NCI-H1436 (cell line): ENCODE data around the gene COL23A1.
"Not testable (repeated sequence)": the region's sequence is repeated elsewhere in the genome, so short reads cannot be mapped to it uniquely, and the experiment has no call there.

Experiments used
- DNase-seq: peaks from one replicate; lab custom pipeline; 2025; lab: John Stamatoyannopoulos, UW

Gene COL23A1

DNA sequence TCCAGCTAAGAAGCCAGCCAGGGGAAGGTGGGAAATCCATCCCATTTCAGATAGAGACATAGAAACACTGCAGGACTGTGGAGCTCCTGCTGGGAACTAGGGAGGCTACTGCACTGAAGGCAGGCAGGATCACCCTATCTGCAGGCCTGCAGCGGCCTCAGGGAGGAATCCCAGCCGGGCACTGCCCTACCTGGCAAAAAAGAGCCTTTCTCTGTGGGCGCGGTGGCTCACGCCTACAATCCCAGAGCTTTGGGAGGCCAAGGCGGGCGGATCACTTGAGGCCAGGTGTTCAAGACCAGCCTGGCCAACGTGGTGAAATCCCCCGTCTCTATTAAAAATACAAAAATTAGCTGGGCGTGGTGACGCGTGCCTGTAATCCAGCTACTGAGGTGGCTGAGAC, 286.2 kb downstream of the COL23A1 start:
- DNase-seq: no peak

- DNase-seq: not testable (repeated sequence)
These were observed 287.9 kb downstream of the COL23A1 start for GRCh38 chr5:178302321-178302720.

- no peak for DNase-seq
These were observed 288.6 kb downstream of the COL23A1 start for GRCh38 chr5:178301641-178302040.

DNA sequence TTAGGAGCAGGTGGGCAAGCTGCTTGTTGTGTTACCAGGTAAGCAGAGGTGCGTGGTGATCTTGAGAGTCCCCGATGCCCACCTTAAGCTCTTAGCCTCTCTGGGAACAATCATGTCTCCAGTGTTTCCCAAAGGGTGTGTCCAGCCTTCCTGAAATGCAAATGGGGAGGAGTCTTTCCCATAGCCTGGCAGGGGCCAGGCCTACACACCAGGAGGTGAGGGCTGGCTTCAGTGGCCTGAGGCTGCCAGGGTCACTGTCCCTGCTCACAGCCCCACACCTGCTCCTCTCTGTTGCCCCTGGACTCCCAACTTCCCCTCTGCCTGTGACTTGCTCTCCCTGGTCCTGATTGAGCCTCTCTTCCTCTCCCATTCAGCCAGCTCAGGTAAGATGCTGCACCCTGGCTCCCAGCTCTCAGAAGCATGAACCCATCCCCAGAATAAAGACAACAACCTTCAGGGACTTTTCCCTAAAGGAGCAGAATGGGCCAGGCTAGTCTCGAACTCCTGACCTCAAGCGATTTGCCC, 291.8 kb downstream of the COL23A1 start:
- no peak for DNase-seq

DNA sequence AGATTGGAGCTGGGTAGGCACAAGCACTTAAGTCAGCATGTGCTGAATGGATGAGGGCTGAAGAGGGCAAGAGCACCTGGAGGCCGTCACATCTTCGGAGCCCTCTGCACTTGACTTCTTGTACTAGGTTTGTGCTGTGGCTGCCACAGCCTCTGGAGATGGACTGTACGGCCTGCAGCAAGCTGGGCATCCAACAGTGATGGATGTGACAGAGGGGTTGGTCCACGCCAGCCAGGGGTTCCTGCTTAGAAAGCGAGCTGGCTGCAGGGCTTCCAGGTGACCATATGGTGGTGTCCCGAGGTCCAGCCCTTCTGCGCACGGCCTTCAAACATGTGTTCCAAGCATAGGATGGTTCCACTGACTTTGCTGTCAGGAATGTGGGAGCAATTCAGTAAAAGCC, 292.4 kb downstream of the COL23A1 start:
- no peak for DNase-seq

- no peak for DNase-seq
These were observed 294.1 kb downstream of the COL23A1 start for GRCh38 chr5:178296066-178296465.

DNA sequence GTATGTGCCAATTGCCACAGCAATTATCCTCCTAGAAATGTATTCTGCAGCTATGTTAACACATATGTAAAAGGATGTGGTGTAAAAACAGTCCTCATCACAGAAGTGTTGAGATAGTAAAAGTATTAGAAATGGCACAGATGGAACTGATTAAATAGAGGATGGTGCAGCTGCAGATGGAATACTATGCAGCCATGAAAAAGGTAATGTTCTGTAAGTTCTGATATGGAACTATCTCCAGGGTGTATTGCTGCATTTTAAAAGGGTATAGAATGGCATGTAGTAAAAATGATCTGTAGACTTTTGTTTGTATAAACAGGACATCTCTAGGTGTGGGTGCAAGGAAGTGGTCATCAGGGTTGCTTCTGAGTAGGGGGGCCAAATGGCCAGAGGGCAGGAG, 294.6 kb downstream of the COL23A1 start:
- no peak for DNase-seq

DNA sequence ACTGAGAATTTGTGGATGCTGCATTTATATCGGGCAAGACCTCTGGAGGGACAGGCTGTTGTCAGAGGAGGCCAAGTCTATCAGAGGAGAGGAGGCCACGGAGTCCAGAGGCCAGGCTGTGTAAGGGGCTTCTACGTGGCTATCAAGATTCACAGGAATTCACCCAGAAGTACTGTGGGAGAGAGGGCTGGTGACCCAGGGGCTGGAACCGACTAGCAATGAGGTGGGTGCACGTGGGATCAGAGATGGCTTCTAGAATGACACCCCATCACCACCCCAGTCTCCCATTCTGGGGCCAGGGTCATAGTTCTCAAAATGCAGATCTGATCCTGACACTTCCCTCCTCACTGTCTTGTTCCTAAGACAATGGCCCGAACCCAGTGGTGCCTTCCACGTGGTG, 296.4 kb downstream of the COL23A1 start:
- no peak for DNase-seq

DNA sequence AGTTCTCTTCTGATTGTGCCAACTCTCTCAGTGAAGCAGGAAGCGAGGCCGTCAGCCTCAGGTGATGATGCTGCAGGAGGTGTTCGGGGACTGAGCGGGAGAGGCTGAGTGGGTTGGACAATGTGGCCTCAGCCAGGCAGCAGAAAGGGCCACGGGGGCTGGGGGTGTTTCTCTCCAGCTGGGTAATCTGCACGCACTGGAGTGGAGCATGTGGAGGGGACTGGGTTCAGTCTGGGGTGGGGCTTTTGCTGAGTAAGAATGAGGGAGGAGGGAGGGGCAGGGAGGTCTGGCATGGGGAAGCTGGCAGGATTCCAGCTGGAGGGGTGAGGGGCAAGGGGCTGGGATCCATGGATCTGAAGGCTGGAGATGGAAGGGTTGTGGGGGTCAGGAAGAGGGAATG, 296.8 kb downstream of the COL23A1 start:
- DNase-seq: no peak

DNA sequence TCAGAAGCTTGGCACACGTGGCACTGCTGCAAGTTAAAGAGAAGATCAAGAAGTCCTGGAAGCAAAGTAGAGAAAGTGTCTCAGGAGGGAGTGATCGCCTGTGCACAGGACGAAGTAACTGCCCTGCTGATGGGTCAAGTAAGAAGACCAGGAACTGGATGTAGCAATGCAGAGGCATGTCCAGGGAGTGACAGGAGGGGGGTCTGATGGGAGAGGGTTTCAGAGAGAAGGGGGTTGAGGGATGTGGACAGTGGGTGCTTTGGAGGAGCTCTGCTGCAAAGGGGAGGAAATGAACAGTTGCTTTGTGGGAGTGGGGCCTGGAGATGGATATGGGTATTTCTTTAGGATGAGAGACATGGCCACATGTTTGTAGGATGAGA, 297.4 kb downstream of the COL23A1 start:
- no peak for DNase-seq

DNA sequence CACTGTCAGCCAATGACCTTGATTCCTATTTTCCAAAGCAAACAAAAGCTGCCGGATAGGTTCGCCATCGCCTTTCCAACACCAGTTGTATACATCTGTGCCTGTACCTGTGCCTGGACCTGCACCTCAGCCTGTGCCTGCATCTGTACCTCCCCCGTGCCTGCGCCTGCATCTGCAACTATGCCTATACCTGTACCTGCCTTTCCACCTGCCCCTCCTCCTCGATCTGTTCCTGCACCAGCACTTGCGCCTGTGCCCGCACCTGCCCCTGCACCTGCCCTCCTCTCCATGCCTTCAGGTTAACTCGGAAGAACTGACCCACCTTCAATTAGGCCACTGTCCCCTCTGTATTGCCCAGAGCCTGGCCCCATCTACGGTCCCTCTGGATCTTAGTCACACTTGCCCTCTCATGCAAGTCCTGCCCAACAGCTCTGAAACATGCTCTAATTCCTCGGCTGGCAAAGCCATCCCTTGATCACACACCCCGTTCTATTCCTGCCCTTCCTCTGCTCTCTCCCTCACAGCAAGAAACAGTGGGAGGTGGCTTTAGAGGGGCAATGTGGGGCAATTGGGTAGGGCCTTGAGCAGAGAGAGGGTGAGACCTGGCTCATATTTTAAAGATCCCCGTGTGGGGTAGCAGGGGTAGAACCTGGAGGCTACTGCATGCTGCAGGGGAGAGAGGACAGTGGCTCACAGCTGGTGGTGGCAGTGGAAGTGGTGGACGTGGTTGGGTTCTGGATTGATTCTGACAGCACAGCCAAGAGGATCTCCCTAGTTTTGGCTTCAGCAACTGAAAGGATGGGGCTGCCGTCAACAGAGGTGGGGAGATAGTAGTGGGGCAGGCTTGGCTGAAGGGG, 298.0 kb downstream of the COL23A1 start:
- no peak for DNase-seq

DNA sequence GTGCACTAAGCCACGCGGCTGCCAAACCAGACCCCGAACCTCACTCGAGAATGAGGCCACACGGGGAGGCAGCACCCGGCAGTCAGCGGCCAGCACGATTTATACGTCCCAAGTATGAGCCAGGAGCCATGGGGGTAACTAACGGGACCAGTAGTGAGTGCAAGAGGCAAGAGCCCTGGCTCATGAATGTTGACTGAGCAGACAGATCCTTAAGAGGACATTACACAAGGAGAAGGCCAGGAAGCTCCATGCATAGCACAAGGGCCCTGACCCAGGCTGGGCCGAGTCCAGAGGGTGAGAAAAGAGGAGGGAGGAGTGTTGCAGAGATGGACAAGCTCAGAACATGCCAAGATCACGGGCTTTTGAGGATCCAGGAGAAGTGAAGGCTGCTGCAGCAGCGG, 299.0 kb downstream of the COL23A1 start:
- DNase-seq: no peak

- no peak for DNase-seq
These were observed 299.8 kb downstream of the COL23A1 start for GRCh38 chr5:178290376-178290775.

DNA sequence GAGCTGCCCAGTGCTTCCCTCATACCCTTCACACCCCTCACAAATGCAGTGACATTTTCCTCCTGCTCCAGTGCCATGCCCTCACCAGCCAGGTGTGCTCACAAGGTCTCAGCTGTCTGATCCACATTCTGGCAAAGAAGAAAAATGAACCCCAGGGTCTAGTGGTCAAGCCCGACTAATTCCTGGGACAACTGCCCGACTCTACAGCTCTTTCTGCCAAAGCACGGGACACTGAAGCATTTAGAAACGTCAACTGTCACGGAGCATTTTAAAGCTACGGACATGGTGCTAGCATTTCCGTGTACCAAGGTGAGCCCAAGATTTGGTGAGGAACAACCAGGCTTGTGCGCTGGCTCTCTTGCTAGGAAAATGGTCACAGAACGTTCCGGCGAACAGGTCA, 300.8 kb downstream of the COL23A1 start:
- no peak for DNase-seq

- no peak for DNase-seq
These were observed 301.5 kb downstream of the COL23A1 start for GRCh38 chr5:178288401-178289368.

DNA sequence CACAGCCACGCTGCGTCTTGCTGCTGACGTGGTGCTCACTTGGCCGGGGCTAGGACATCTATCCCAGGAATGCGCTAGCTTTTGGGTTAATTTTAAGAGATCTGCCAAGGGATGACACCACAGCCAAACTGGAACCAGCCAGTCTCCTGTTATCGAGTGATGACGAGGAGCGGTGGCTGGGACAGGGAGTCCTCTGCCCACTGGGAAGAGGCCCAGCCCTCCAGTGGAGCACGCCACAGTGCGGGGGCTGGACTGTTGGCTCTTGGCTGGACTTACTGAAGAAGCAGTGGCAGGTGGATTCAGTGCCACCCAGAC, 302.4 kb downstream of the COL23A1 start:
- DNase-seq: no peak

GRCh38 chr5:178287091-178287790, 303.0 kb downstream of the COL23A1 start:
- DNase-seq: no peak

GRCh38 chr5:178286226-178287090, 303.7 kb downstream of the COL23A1 start:
- DNase-seq: no peak

DNA sequence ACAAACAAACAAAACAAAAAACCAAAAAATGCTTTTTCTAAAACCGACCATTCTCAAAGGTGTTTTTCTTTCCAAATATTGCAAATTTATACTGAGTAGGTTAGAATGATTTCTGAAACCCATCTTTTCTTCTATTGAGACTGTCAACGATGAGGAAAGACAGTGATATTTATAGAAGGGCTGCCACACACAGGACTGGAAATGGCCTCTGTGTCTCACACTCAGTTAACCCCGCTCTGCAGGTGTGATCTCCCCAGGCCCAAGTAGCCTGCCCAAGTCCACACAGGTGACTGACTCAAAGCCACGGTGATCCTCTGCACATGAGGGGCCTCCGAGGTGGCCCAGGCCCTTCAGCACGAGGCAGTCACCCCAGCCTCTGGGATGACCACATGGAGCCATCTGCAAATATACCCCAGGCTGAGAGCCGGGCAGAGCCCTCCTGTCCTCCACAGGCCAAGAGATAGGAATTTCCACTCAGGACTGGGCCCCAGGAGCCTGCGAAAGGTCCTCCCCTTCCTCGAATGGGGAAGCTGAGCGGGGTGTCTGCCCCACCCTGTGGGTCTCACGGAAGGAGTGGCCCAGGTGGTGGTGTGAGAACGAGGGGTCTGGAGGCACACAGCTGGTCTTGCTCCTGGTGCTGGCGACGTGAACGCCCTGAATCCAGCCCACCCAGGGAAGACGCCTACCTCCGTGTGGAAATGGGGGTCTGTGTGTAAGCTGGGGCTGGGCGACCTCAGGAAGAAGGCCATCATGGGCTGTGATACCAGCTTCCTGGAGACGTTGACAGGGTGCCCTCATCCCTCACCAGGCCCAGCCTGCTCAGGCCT, 304.6 kb downstream of the COL23A1 start:
- no peak for DNase-seq

- DNase-seq: no peak
These were observed 305.2 kb downstream of the COL23A1 start for GRCh38 chr5:178284996-178285395.
